ENCODE results near the gene ERBB4. TPM values are rescaled to one million over a fixed set of nuclear protein-coding genes. Genes with fewer than 3 reads are reported as not detected.

ERBB4 gene
- total RNA-seq, 1 donor from 2014 or later = 9.2 TPM

DNA sequence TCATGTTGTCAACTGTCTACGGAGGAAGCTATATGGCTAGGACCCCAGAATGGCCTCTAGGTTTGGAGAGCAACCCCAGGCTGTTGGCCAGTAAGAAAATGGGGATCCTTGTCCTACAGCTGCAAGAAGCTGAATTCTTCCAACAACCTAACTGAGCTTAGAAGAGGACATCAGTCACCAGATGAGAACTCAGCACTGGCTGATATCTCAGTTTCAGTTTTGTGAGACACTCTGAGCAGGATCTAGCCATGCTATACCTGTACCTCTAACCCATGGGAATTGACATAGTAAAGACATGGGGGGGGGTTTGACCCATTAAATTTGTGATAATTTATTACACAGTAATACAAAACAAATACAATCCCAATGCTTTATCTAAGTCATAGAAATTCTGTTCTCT lies 312.5 kb downstream of the ERBB4 start:
- TF ChIP-seq, protein P1, sequence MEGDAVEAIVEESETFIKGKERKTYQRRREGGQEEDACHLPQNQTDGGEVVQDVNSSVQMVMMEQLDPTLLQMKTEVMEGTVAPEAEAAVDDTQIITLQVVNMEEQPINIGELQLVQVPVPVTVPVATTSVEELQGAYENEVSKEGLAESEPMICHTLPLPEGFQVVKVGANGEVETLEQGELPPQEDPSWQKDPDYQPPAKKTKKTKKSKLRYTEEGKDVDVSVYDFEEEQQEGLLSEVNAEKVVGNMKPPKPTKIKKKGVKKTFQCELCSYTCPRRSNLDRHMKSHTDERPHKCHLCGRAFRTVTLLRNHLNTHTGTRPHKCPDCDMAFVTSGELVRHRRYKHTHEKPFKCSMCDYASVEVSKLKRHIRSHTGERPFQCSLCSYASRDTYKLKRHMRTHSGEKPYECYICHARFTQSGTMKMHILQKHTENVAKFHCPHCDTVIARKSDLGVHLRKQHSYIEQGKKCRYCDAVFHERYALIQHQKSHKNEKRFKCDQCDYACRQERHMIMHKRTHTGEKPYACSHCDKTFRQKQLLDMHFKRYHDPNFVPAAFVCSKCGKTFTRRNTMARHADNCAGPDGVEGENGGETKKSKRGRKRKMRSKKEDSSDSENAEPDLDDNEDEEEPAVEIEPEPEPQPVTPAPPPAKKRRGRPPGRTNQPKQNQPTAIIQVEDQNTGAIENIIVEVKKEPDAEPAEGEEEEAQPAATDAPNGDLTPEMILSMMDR (IDR thresholded peaks at IDR 0.05; ENCODE audit: unreplicated experiment) = no peak
- peaks cover 10% of the 10 kb centered on the region for H3K4me1 Mint-ChIP-seq
- no peaks in the 10 kb centered on the region for H3K36me3 Mint-ChIP-seq
- no peak for DNase-seq (ENCODE audit: low spot score in 2 of 2, unreplicated experiment in 2 of 2)
- H3K9me3 Mint-ChIP-seq = no peaks in the 10 kb centered on the region
- H3K27me3 Mint-ChIP-seq (ENCODE audit: low read depth) = no peaks in the 10 kb centered on the region
- no peak overlapping the region for H3K27ac Mint-ChIP-seq
- no peak overlapping the region for H3K4me3 Mint-ChIP-seq

DNA sequence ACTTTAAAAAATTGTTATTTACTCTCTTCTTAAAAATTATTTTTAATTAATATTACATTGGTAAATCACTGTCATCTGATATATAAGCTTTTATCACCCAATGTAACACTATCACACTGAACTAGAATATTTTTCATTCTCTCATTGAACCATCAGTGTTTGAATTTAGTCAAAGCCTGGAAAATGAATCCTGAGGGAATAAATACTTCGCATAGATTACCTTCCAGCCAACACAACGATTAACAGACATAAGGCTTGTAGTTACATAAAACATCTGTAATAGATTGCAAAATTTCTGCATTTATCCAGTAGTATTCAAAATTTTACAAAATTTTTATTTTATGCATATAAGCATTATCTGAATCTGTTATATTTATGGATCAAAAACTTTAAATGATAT lies 314.9 kb downstream of the ERBB4 start:
- Mint-ChIP-seq H3K9me3 (no peaks in the 10 kb centered on the region), H3K4me1 (peaks cover 8% of the 10 kb centered on the region), H3K4me3 (no peak overlapping the region), H3K27ac (no peak overlapping the region), H3K36me3 (no peaks in the 10 kb centered on the region), H3K27me3 (ENCODE audit: low read depth) (no peaks in the 10 kb centered on the region)
- DNase-seq (ENCODE audit: low spot score in 2 of 2, unreplicated experiment in 2 of 2) = no peak
- TF ChIP-seq, protein P1 (IDR thresholded peaks at IDR 0.05; ENCODE audit: unreplicated experiment) = no peak

DNA sequence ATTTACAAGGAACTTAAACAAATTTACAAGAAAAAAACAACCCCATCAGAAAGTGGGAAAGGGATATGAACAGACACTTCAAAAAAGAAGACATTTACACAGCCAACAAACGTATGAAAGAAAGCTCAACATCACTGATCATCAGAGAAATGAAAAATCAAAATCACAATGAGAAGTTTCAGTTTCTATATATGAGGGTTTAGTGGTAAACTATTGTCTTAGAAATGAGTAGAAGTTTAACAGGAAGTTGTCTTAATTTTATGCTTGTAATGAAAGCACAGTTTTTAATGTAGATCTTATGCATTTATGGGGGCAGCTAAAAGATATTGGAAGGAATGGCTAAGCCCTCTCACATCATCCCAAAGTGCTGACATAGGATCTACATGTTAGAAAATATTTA lies 325.4 kb downstream of the ERBB4 start:
- no peaks in the 10 kb centered on the region for H3K27me3 Mint-ChIP-seq (ENCODE audit: low read depth)
- peaks cover 2% of the 10 kb centered on the region for H3K36me3 Mint-ChIP-seq
- peaks cover 14% of the 10 kb centered on the region for H3K9me3 Mint-ChIP-seq
- H3K4me3 Mint-ChIP-seq = no peak overlapping the region
- no peak overlapping the region for H3K27ac Mint-ChIP-seq
- TF ChIP-seq, protein P1 (IDR thresholded peaks at IDR 0.05; ENCODE audit: unreplicated experiment) = no peak
- DNase-seq (ENCODE audit: low spot score in 2 of 2, unreplicated experiment in 2 of 2) = no peak
- H3K4me1 Mint-ChIP-seq = no peaks in the 10 kb centered on the region

DNA sequence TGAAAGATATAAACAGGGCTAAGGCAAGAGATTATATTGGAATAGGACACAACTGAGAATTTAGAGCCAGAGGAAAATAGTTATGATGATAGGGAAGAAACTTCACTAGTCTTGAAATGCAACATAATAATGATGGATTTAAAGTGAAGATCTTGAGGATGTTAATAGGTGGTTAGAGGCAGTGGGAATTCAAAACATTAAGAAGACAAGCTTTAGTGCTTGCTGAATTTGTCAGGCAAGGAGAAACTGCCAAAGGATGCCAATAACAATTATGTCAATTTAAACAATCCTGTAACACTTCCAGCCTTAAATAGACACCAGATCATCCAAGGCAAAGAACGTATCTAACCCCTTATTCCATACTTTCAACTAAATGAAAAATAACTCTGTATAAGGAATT lies 330.1 kb downstream of the ERBB4 start:
- TF ChIP-seq, protein P1 (IDR thresholded peaks at IDR 0.05; ENCODE audit: unreplicated experiment) = no peak
- DNase-seq (ENCODE audit: low spot score in 2 of 2, unreplicated experiment in 2 of 2) = no peak
- Mint-ChIP-seq H3K27ac (no peak overlapping the region), H3K4me1 (no peaks in the 10 kb centered on the region), H3K4me3 (no peak overlapping the region), H3K9me3 (peaks cover 14% of the 10 kb centered on the region), H3K36me3 (peaks cover 2% of the 10 kb centered on the region), H3K27me3 (ENCODE audit: low read depth) (no peaks in the 10 kb centered on the region)

DNA sequence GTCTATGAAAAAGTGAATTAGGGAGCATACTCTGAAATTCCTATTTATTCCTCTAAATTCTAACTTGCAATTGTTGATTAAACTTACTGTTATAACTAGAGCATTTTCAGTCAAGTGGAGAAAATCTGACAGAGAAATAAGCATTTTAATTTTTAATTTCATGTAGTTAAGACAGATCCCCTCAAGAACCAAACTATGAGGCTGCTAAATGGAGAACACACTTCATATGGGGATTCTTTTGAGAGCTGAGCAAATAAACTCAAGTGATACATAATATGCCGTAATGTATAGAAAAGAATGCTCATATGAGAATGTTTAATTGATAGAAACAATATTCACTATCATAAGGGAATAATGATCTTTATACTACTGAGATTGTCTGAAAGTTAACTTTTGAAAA lies 340.8 kb downstream of the ERBB4 start:
- no peak for DNase-seq (ENCODE audit: low spot score in 2 of 2, unreplicated experiment in 2 of 2)
- Mint-ChIP-seq H3K27ac (no peak overlapping the region), H3K9me3 (no peaks in the 10 kb centered on the region), H3K4me1 (no peaks in the 10 kb centered on the region), H3K4me3 (no peak overlapping the region), H3K36me3 (no peaks in the 10 kb centered on the region), H3K27me3 (ENCODE audit: low read depth) (no peaks in the 10 kb centered on the region)
- TF ChIP-seq, protein P1 (IDR thresholded peaks at IDR 0.05; ENCODE audit: unreplicated experiment) = no peak

DNA sequence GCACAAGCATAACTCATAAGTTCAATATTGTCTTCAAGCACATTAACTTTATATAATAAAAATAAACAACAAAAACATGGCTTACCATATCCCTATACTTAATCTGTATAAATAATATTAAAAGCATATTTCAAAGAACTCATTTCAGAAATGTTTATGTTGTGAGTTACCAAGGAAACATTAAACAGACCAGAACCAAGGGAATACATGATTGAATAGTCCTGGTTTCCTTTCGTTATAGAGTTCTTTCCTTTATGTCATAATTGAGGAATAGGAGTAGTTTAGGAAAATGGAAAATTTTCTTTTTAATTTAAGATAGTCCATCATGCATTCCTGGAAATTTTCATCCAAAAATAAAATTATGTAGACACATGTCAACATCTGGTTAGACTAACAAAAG lies 343.0 kb downstream of the ERBB4 start:
- no peak for DNase-seq (ENCODE audit: low spot score in 2 of 2, unreplicated experiment in 2 of 2)
- no peaks in the 10 kb centered on the region for H3K4me1 Mint-ChIP-seq
- H3K27me3 Mint-ChIP-seq (ENCODE audit: low read depth) = no peaks in the 10 kb centered on the region
- H3K27ac Mint-ChIP-seq = no peak overlapping the region
- H3K36me3 Mint-ChIP-seq = no peaks in the 10 kb centered on the region
- TF ChIP-seq, protein P1 (IDR thresholded peaks at IDR 0.05; ENCODE audit: unreplicated experiment) = no peak
- H3K9me3 Mint-ChIP-seq = no peaks in the 10 kb centered on the region
- H3K4me3 Mint-ChIP-seq = no peak overlapping the region
